ENCODE data around the gene MIAT. TPM values are rescaled to one million over a fixed set of nuclear protein-coding genes. Genes with fewer than 3 reads are reported as not detected.

Gene MIAT
- total and polyA plus RNA-seq, 2 donors (not counting 3 experiments of a cell fraction or from before 2014, with no cell fraction given): 0.03 to 0.80 TPM

- BruUV-seq (replicated peaks): no TSS peak
- peaks cover 34% of the 10 kb centered on the region for H3K4me1 ChIP-seq (ENCODE audit: control insufficient read depth, extremely low read depth, insufficient read depth, low read length)
- H3K27ac ChIP-seq (ENCODE audit: insufficient read depth, low read depth, low read length): no peak overlapping the region
Measured at GRCh38 chr22:26715392-26715936, 58.1 kb downstream of the MIAT start.

More at GRCh38 chr22:26715392-26715936, 58.1 kb downstream of the MIAT start:
- DNase-seq (ENCODE audit: low read depth, low spot score): no peak
- Histone ChIP-seq H3K9me1 (replicated peaks; ENCODE audit: control insufficient read depth, extremely low read depth, insufficient read depth, low read length) (no peaks in the 10 kb centered on the region), H2AFZ (ENCODE audit: low read depth, low read length) (no peak overlapping the region), H3K9me3 (replicated peaks; ENCODE audit: control insufficient read depth, insufficient read depth, low read length) (no peaks in the 10 kb centered on the region), H3K27me3 (ENCODE audit: control insufficient read depth in 2 of 2, insufficient read depth in 2 of 2, low read length in 2 of 2) (no peaks in the 10 kb centered on the region), H3K79me2 (ENCODE audit: control insufficient read depth, insufficient read depth, low read length) (no peaks in the 10 kb centered on the region), H4K20me1 (replicated peaks; ENCODE audit: control insufficient read depth, extremely low read depth, insufficient read depth, low read length) (no peaks in the 10 kb centered on the region), H3K9ac (replicated peaks; ENCODE audit: extremely low read depth, insufficient read depth, low read length) (no peak overlapping the region), H3K4me2 (ENCODE audit: insufficient read depth, low read length) (no peak overlapping the region), H3K36me3 (ENCODE audit: control insufficient read depth in 2 of 2, extremely low read depth in 1 of 2, insufficient read depth in 2 of 2, low read length in 2 of 2) (no peaks in the 10 kb centered on the region), H3K4me3 (replicated peaks in 1 of 3; ENCODE audit: insufficient read depth in 1 of 3, low read depth in 1 of 3, low read length in 3 of 3) (no peak overlapping the region)
- intact Hi-C loops (cut with micrococcal nuclease): no loop called here
- dilution Hi-C loops (cut with MboI; ENCODE audit: extremely low pct_ligation_motif_present, low sequenced_read_pairs): no loop called here
- ChIA-PET CTCF (interaction anchor here (1.2 to 1.6 kb wide), 2 partner anchors 14 to 24 kb away, joined by 3 to 4 read pairs; no protein-coding TSS in a partner anchor), POLR2A (no interaction called here)
- FAIRE-seq: no peak
- TF ChIP-seq GATA2 (IDR thresholded peaks at IDR 0.05; ENCODE audit: insufficient read depth, insufficient read length, low read depth, low read length) (no peak), FOS (IDR thresholded peaks at IDR 0.05; ENCODE audit: borderline replicate concordance, insufficient read depth, low read length) (no peak), MYC (IDR thresholded peaks at IDR 0.05; ENCODE audit: low read depth, low read length) (no peak), POLR2AphosphoS5 (IDR thresholded peaks at IDR 0.05; ENCODE audit: insufficient read depth, low read depth, low read length) (no peak), POLR2A (IDR thresholded peaks at IDR 0.05; ENCODE audit: low read depth, low read length) (no peak), MAX (IDR thresholded peaks at IDR 0.05; ENCODE audit: insufficient read depth, insufficient read length) (no peak), CTCF (IDR thresholded peaks at IDR 0.05; ENCODE audit: extremely low read depth in 1 of 2, insufficient read depth in 1 of 2, low read depth in 1 of 2, low read length in 2 of 2) (no peak), JUN (IDR thresholded peaks at IDR 0.05; ENCODE audit: borderline replicate concordance, insufficient read depth, insufficient read length, low read depth) (no peak), EZH2 (IDR thresholded peaks at IDR 0.05; ENCODE audit: borderline replicate concordance, low read depth, low read length, severe bottlenecking) (no peak)
